NCI-H1694 treated with DMSO at 0.1 percent for 48 hours (cell line): ENCODE data around the gene CAMK4.
"Not testable (repeated sequence)": the region's sequence is repeated elsewhere in the genome, so short reads cannot be mapped to it uniquely, and the experiment has no call there.

Experiments
- DNase-seq: peaks from one replicate; lab custom pipeline; 2025; lab: John Stamatoyannopoulos, UW

Gene CAMK4

GRCh38 chr5:111256128-111256527 is 31.9 kb downstream of the CAMK4 start:
- no peak for DNase-seq

- DNase-seq, result not testable (repeated sequence)
Measured at GRCh38 chr5:111257610-111258009, 33.4 kb downstream of the CAMK4 start.

- no peak for DNase-seq
Measured at GRCh38 chr5:111259636-111260035, 35.5 kb downstream of the CAMK4 start.

- no peak for DNase-seq
Measured at GRCh38 chr5:111261610-111262009, 37.4 kb downstream of the CAMK4 start.

- no peak for DNase-seq
Measured at GRCh38 chr5:111262153-111262552, 38.0 kb downstream of the CAMK4 start.

GRCh38 chr5:111262815-111263214 is 38.6 kb downstream of the CAMK4 start:
- no peak for DNase-seq

GRCh38 chr5:111266491-111266890 is 42.3 kb downstream of the CAMK4 start:
- DNase-seq, result peak; percentile 78

- DNase-seq, result no peak
Measured at GRCh38 chr5:111268300-111268699, 44.1 kb downstream of the CAMK4 start.

- no peak for DNase-seq
Measured at GRCh38 chr5:111271885-111272284, 47.7 kb downstream of the CAMK4 start.

- DNase-seq, result no peak
Measured at GRCh38 chr5:111277061-111277460, 52.9 kb downstream of the CAMK4 start.

- DNase-seq, result peak; percentile 17
Measured at GRCh38 chr5:111278858-111279504, 54.8 kb downstream of the CAMK4 start.

- DNase-seq, result peak; percentile 80
Measured at GRCh38 chr5:111280282-111280951, 56.2 kb downstream of the CAMK4 start.

- DNase-seq, result no peak
Measured at GRCh38 chr5:111282798-111283197, 58.6 kb downstream of the CAMK4 start.

GRCh38 chr5:111284825-111285224 is 60.6 kb downstream of the CAMK4 start:
- no peak for DNase-seq

GRCh38 chr5:111294551-111294950 is 70.4 kb downstream of the CAMK4 start:
- DNase-seq, result no peak

- no peak for DNase-seq
Measured at GRCh38 chr5:111295649-111296048, 71.5 kb downstream of the CAMK4 start.

- no peak for DNase-seq
Measured at GRCh38 chr5:111296570-111296969, 72.4 kb downstream of the CAMK4 start.

- DNase-seq, result no peak
Measured at GRCh38 chr5:111299067-111299481, 74.9 kb downstream of the CAMK4 start.

- DNase-seq, result no peak
Measured at GRCh38 chr5:111299831-111300432, 75.7 kb downstream of the CAMK4 start.

- DNase-seq, result no peak
Measured at GRCh38 chr5:111301264-111301663, 77.1 kb downstream of the CAMK4 start.

GRCh38 chr5:111302043-111302442 is 77.9 kb downstream of the CAMK4 start:
- DNase-seq, result not testable (repeated sequence)

GRCh38 chr5:111308951-111309350 is 84.8 kb downstream of the CAMK4 start:
- no peak for DNase-seq

- no peak for DNase-seq
Measured at GRCh38 chr5:111309384-111309783, 85.2 kb downstream of the CAMK4 start.
